ENCODE results near the gene IKZF1.

GRCh38 chr7:50397971-50398324 is 93.4 kb downstream of the IKZF1 start:
- TF ChIP-seq POLR2AphosphoS5 (IDR thresholded peaks at IDR 0.05; ENCODE audit: borderline replicate concordance, low read depth, low read length) (no peak), EZH2 (IDR thresholded peaks at IDR 0.05) (no peak)
